ENCODE results near the gene KCTD10.
"Not testable (repeated sequence)": the region's sequence is repeated elsewhere in the genome, so short reads cannot be mapped to it uniquely, and the experiment has no call there.

KCTD10 gene

GRCh38 chr12:109421355-109422087, 55.6 kb downstream of the KCTD10 start:
- H3K36me3 ChIP-seq (ENCODE audit: insufficient read depth, low read length) = no peaks in the 10 kb centered on the region
- peaks cover 55% of the 10 kb centered on the region for H3K27me3 ChIP-seq (ENCODE audit: insufficient read depth, low read length)
- no peaks in the 10 kb centered on the region for H3K4me1 ChIP-seq (ENCODE audit: control insufficient read depth, insufficient read depth, low read length, unreplicated experiment)
- H3K79me2 ChIP-seq (ENCODE audit: control insufficient read depth, insufficient read depth, low read length, unreplicated experiment) = no peaks in the 10 kb centered on the region
- H3K27ac ChIP-seq (ENCODE audit: low read depth, low read length) = no peak overlapping the region
- H2AFZ ChIP-seq (ENCODE audit: low read length, unreplicated experiment) = no peak overlapping the region
- no peak overlapping the region for H3K4me3 ChIP-seq (ENCODE audit: low read depth, low read length)

GRCh38 chr12:109418848-109419480, 58.1 kb downstream of the KCTD10 start:
- H3K36me3 ChIP-seq (ENCODE audit: insufficient read depth, low read length) = no peaks in the 10 kb centered on the region
- H2AFZ ChIP-seq (ENCODE audit: low read length, unreplicated experiment) = no peak overlapping the region
- H3K79me2 ChIP-seq (ENCODE audit: control insufficient read depth, insufficient read depth, low read length, unreplicated experiment) = no peaks in the 10 kb centered on the region
- H3K27ac ChIP-seq (ENCODE audit: low read depth, low read length) = no peak overlapping the region
- H3K4me1 ChIP-seq (ENCODE audit: control insufficient read depth, insufficient read depth, low read length, unreplicated experiment) = no peaks in the 10 kb centered on the region
- no peak overlapping the region for H3K4me3 ChIP-seq (ENCODE audit: low read depth, low read length)
- H3K27me3 ChIP-seq (ENCODE audit: insufficient read depth, low read length) = peaks cover 37% of the 10 kb centered on the region

- H3K4me1 ChIP-seq (ENCODE audit: control insufficient read depth, insufficient read depth, low read length, unreplicated experiment) = peaks cover 14% of the 10 kb centered on the region
- H3K27me3 ChIP-seq (ENCODE audit: insufficient read depth, low read length); H3K27ac ChIP-seq (ENCODE audit: low read depth, low read length); H3K79me2 ChIP-seq (ENCODE audit: control insufficient read depth, insufficient read depth, low read length, unreplicated experiment); H2AFZ ChIP-seq (ENCODE audit: low read length, unreplicated experiment); H3K4me3 ChIP-seq (ENCODE audit: low read depth, low read length); H3K36me3 ChIP-seq (ENCODE audit: insufficient read depth, low read length): not testable (repeated sequence)
These were observed 71.0 kb downstream of the KCTD10 start for GRCh38 chr12:109406147-109406546.

- peaks cover 14% of the 10 kb centered on the region for H3K4me1 ChIP-seq (ENCODE audit: control insufficient read depth, insufficient read depth, low read length, unreplicated experiment)
- not testable (repeated sequence) for H3K36me3 ChIP-seq (ENCODE audit: insufficient read depth, low read length); H3K79me2 ChIP-seq (ENCODE audit: control insufficient read depth, insufficient read depth, low read length, unreplicated experiment); H3K27ac ChIP-seq (ENCODE audit: low read depth, low read length); H3K27me3 ChIP-seq (ENCODE audit: insufficient read depth, low read length); H2AFZ ChIP-seq (ENCODE audit: low read length, unreplicated experiment); H3K4me3 ChIP-seq (ENCODE audit: low read depth, low read length)
These were observed 72.3 kb downstream of the KCTD10 start for GRCh38 chr12:109404841-109405240.
